ENCODE data around the gene FAM185A.

FAM185A gene

DNA sequence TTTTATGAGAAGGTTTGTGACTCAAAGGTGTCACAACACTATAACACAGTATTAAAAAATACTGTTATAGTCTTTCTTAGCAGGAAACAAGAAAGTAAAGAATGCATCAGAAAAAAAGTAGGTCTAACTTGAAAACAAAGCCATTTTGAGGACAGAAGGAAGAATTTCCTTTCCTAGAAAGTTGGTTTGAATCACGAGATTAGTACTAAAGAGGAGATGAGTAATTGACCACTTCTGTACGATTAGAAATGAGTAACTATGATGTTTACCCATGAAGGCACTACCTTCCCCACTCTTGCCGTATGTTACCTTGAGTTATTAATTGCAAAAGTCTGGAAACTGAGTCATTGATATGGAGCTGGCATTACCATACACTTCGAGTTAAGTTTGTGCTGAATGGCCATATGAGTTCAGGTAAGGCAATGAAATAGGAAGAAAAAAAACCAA, 65.2 kb downstream of the FAM185A start:
- TF ChIP-seq, protein P1, sequence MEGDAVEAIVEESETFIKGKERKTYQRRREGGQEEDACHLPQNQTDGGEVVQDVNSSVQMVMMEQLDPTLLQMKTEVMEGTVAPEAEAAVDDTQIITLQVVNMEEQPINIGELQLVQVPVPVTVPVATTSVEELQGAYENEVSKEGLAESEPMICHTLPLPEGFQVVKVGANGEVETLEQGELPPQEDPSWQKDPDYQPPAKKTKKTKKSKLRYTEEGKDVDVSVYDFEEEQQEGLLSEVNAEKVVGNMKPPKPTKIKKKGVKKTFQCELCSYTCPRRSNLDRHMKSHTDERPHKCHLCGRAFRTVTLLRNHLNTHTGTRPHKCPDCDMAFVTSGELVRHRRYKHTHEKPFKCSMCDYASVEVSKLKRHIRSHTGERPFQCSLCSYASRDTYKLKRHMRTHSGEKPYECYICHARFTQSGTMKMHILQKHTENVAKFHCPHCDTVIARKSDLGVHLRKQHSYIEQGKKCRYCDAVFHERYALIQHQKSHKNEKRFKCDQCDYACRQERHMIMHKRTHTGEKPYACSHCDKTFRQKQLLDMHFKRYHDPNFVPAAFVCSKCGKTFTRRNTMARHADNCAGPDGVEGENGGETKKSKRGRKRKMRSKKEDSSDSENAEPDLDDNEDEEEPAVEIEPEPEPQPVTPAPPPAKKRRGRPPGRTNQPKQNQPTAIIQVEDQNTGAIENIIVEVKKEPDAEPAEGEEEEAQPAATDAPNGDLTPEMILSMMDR (conservative IDR thresholded peaks at IDR 0.05; ENCODE audit: low read depth, low read length), result no peak
- H3K27me3 ChIP-seq (ENCODE audit: insufficient read depth, low read depth), result no peaks in the 10 kb centered on the region
- no peaks in the 10 kb centered on the region for H4K20me1 ChIP-seq (ENCODE audit: insufficient read depth)
- H3K4me2 ChIP-seq, result no peak overlapping the region
- no peaks in the 10 kb centered on the region for H3K36me3 ChIP-seq (ENCODE audit: insufficient read depth)
- no peak overlapping the region for H3K27ac ChIP-seq
- no peaks in the 10 kb centered on the region for H3K79me2 ChIP-seq (ENCODE audit: insufficient read depth, low read depth)
- peaks cover 52% of the 10 kb centered on the region for H3K4me1 ChIP-seq (ENCODE audit: low read depth, poor library complexity, severe bottlenecking)
- H2AFZ ChIP-seq (ENCODE audit: low read depth), result no peak overlapping the region
- H3K9ac ChIP-seq, result no peak overlapping the region
- H3K4me3 ChIP-seq (IDR thresholded peaks at IDR 0.05; ENCODE audit: insufficient read depth, low read depth, low read length), result no peak overlapping the region

GRCh38 chr7:102817616-102818573, 69.1 kb downstream of the FAM185A start:
- no peak overlapping the region for H3K4me3 ChIP-seq (IDR thresholded peaks at IDR 0.05; ENCODE audit: insufficient read depth, low read depth, low read length)
- no peak overlapping the region for H2AFZ ChIP-seq (ENCODE audit: low read depth)
- no peaks in the 10 kb centered on the region for H3K27me3 ChIP-seq (ENCODE audit: insufficient read depth, low read depth)
- no peak overlapping the region for H3K4me2 ChIP-seq
- H3K79me2 ChIP-seq (ENCODE audit: insufficient read depth, low read depth), result no peaks in the 10 kb centered on the region
- no peaks in the 10 kb centered on the region for H4K20me1 ChIP-seq (ENCODE audit: insufficient read depth)
- H3K36me3 ChIP-seq (ENCODE audit: insufficient read depth), result no peaks in the 10 kb centered on the region
- no peak overlapping the region for H3K9ac ChIP-seq
- TF ChIP-seq, protein P1 (conservative IDR thresholded peaks at IDR 0.05; ENCODE audit: low read depth, low read length), result no peak
- no peak overlapping the region for H3K27ac ChIP-seq
- peaks cover 21% of the 10 kb centered on the region for H3K4me1 ChIP-seq (ENCODE audit: low read depth, poor library complexity, severe bottlenecking)

DNA sequence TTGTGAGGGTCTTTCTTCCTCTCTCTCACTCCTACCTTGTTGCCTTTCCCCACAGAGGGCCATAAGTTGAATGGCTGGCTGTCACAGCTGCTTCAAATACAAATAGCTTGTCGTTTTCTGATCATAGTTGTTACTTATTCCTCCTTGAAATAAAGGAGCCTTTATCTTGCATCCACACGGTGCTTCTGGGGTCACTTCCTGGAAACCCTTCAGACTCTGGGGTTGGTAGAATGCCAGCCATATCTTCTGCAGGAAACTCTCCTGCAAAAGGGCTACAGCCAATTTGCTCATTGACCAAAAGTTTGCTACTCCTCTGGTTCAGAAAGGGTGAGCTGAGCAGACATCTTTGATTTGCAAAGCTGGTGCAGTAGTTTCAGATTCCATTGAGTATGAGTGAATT, 70.4 kb downstream of the FAM185A start:
- peaks cover 15% of the 10 kb centered on the region for H3K4me1 ChIP-seq (ENCODE audit: low read depth, poor library complexity, severe bottlenecking)
- H3K9ac ChIP-seq, result no peak overlapping the region
- H3K4me3 ChIP-seq (IDR thresholded peaks at IDR 0.05; ENCODE audit: insufficient read depth, low read depth, low read length), result no peak overlapping the region
- no peak overlapping the region for H2AFZ ChIP-seq (ENCODE audit: low read depth)
- no peaks in the 10 kb centered on the region for H3K27me3 ChIP-seq (ENCODE audit: insufficient read depth, low read depth)
- no peaks in the 10 kb centered on the region for H4K20me1 ChIP-seq (ENCODE audit: insufficient read depth)
- H3K4me2 ChIP-seq, result no peak overlapping the region
- no peak overlapping the region for H3K27ac ChIP-seq
- TF ChIP-seq, protein P1 (conservative IDR thresholded peaks at IDR 0.05; ENCODE audit: low read depth, low read length), result no peak
- no peaks in the 10 kb centered on the region for H3K36me3 ChIP-seq (ENCODE audit: insufficient read depth)
- H3K79me2 ChIP-seq (ENCODE audit: insufficient read depth, low read depth), result no peaks in the 10 kb centered on the region

DNA sequence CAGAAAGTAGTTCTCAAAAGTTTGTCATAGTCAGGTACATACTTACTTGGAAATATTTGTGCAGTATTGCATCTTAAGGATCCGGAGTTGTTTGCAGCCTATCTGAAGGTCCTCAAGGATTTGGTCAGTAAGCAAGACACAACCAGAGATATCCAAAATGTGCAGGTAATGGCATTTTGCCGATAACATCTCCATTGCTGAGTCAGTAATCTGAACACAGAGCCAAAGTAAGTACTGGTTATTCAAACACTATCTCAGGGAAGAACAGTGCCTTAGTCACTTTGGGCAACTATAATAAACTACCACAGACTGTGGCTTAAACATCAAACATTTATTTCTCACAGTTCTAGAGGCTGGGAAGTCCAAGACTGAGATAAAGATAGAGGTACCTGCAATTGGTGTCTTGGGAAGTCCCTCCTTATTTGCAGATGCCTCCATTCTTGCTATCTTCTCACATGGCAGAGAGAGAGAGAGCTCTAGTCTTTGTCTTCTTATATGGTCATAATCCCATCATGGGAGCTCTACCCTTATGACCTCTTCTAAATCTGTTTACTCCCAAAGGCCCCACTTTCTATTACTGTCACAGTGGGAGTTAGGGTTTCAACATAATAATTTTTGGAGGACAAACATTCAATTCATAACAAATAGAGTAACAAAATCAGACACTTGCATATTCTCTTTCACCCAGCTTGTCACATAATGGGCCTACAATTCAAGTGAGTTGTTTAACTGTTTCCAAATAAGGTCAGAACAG, 73.4 kb downstream of the FAM185A start:
- Histone ChIP-seq H3K36me3 (ENCODE audit: insufficient read depth) (no peaks in the 10 kb centered on the region), H3K27ac (no peak overlapping the region), H3K79me2 (ENCODE audit: insufficient read depth, low read depth) (no peaks in the 10 kb centered on the region), H3K4me3 (IDR thresholded peaks at IDR 0.05; ENCODE audit: insufficient read depth, low read depth, low read length) (no peak overlapping the region), H2AFZ (ENCODE audit: low read depth) (no peak overlapping the region), H3K4me1 (ENCODE audit: low read depth, poor library complexity, severe bottlenecking) (no peaks in the 10 kb centered on the region), H3K4me2 (no peak overlapping the region), H3K9ac (no peak overlapping the region), H3K27me3 (ENCODE audit: insufficient read depth, low read depth) (no peaks in the 10 kb centered on the region), H4K20me1 (ENCODE audit: insufficient read depth) (no peaks in the 10 kb centered on the region)
- TF ChIP-seq, protein P1 (conservative IDR thresholded peaks at IDR 0.05; ENCODE audit: low read depth, low read length), result no peak
